DMS 273 (cell line): Measurements from ENCODE around the gene TMEM242.
"Not testable (repeated sequence)": the region's sequence is repeated elsewhere in the genome, so short reads cannot be mapped to it uniquely, and the experiment has no call there.

Source experiments
- DNase-seq: peaks from one replicate; lab custom pipeline; 2025; ENCODE audit not compliant: unreplicated experiment; lab: John Stamatoyannopoulos, UW

The TMEM242 gene

DNA sequence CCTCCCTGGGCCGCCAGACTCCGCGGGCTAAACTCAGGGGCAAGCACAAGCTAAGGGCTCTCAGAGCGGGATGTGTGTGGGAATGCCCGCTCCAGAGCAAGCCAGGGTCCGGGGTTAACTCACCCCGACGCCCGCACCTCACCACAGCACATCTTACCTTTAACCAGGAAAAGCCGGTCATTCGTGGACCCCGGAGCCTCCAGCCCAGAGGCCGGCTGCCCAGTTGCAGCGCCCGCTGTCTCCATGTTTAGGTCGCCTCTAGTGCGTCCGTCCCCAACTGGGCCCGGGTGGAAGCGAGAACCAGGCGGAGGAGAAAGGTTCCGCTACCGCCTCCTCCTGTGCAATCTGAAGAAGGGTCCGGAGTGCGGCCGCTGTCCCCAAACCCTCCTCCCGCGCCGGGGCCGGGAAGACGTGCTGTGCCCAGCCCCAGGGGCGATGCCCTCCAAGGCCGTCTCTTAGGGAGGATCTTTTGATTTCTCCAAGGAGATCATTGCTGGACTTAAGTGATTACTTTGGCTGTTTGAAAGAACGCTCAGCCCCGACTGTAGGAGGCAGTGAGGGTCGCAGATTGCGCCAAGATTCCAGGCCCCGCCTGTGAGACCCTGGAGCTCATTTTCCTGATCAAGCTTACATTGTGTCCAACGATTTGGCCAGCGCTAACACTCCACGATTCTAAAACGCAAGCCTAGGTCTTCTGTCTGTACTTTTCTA is at the start of gene TMEM242:
TMEM242 (minus strand) TSS at position 265 of the 711 bp plus-strand sequence; CDS start at position 245, 20 bp downstream.
- DNase-seq = no peak

DNA sequence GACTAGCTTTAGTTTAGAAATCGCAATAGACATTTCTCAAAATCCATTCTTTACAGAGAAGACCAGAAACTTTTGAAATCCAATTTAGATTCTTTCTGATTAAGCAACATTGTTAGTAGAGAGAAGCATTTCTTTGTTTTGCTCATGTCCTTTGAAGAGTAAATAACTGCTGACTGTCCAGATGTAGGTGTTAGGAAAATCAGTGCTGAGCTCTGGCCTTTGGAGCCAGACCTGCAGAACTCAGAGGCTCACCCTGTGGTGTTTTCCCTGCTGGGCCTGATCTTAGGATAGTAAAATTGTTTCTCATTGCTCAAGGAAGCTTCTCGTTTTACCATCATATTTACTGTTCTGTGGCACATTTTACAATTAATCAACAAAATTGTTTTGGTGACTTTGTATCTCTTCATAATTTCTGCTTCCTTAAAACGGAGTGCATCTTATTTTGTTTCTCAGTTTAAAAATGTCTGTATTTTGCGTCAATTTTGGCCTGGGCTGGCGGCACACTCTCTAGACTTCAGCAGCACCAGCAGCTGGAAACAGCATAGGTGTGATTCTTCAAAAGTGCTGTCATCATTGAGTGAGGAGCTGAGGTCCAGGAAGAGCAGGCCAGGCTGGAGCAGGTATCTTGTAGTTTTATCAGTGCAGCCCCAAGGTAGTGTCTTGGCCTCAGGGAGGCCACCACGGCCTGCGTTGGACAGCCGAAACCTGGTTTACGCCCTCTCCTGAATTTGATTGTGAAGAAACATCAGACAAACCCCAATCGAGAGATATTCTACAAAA is 49.4 kb upstream of the TMEM242 start:
- DNase-seq = no peak

GRCh38 chr6:157370755-157371154 is 47.4 kb upstream of the TMEM242 start:
- no peak for DNase-seq

- no peak for DNase-seq
Observed at GRCh38 chr6:157368359-157369049, 45.2 kb upstream of the TMEM242 start.

DNA sequence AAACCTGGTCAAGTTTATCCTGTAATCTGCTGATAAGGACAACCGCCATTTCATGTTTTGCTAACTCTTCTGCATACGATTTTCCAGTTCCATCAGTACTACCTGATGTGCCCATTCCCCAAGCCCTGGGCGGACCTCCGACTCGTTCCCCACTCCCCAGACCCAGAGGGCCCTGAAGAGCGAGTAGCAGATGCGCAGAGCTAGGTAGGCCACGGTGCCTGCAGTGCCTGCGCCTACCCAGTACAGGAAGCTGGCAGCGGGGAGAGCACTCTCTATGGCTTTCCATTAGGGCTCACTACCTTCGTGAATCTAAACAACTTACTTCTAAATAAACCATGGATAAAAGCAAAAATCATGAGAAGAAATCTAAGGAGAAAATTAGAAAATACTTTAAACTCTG is 43.3 kb upstream of the TMEM242 start:
- no peak for DNase-seq

DNA sequence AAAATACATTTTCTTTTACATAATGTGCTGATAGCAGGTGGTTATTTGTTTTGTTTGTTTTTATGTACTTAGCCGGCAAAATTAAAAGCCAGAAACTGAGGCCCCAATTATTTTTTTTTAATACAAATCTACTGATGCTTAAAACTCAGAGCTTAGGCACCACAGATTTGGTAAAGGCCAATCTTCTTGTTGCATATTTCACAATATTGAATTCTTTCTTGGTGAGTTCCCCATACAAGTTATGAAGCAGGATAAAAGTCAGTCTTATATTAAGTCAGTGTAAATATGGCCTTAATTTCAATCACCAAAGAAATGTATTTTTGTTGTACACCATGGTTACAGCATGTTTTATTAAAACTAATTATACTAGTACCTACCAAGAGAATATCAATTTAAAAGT is 41.4 kb upstream of the TMEM242 start:
- no peak for DNase-seq

GRCh38 chr6:157361886-157362285 is 38.6 kb upstream of the TMEM242 start:
- no peak for DNase-seq

- no peak for DNase-seq
Observed at GRCh38 chr6:157358287-157358686, 35.0 kb upstream of the TMEM242 start.

DNA sequence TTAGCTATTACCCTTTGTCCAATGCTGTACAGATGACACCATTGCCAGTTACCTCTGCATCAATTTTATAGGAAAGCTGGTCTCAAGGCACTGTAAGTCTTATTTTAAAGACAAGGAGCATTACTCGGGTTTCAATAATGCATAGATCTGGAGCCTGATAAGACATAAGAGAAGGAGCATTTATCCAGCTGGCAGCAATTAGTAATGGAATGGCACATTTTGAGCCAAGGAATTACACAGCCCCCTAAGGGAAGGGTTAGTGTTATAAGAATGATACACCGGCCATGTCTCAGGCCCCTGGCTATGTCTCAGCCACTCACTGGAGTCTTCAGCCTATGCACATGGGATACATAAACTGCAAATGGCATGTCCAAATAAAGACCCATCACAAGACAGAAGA is 23.1 kb upstream of the TMEM242 start:
- DNase-seq = no peak

DNA sequence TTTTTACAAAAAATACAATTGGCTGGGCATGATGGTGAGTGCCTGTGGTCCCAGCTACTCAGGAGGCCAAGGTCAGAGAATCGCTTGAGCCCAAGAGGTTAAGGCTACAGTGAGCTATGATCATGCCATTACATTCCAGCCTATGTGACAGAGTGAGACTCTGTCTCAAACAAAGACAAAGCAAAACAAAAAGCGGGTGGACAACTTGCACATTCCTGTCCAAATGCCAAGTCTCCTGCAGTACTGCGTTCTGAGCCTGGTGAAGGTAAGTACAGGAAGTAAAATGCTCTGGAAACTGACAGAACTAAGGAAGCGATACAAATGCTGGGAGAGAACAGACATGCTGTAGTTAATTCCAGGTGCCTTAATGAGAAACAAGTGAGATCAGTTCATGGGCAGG is 20.4 kb upstream of the TMEM242 start:
- no peak for DNase-seq

DNA sequence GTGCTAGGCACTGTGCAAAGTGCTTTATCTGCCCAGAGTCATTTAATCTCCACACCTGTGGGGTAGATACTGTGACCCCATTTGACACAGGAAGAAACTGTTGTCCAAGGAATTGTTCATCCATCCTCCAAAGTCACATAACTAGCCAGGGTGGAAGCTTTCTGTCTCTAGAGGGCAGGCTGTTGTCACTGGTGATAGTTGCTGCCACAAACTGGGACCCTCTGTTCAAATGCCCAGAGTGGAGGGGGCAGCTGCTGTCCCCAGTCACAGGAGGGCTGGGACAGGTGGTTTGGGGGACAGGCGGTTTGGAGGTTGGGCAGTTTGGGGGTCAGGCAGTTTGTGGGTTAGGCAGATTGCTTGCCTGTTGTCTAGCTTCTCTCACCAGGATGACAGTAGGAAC is 16.1 kb upstream of the TMEM242 start:
- DNase-seq = no peak

GRCh38 chr6:157337751-157338150 is 14.4 kb upstream of the TMEM242 start:
- no peak for DNase-seq

GRCh38 chr6:157337276-157337675 is 14.0 kb upstream of the TMEM242 start:
- DNase-seq = not testable (repeated sequence)

DNA sequence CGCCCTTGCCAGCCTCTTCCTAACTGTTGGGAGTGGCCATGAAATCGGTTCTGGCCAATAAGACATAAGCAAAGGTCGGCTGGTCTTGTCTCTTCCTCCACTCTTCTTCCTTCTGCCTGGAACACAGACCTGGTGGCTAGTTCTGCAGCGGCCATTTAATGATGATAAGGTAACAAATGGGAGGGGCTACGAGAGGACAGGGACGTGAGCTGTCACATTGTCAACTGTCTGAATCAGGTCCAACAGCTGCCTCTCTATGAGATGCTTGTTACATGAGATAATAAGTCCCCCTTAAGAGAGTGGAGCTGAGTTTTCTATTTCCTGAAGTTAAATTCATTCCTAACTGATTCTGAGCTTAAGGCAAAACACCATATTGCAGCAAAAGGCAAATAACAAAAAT is 12.5 kb upstream of the TMEM242 start:
- no peak for DNase-seq

- no peak for DNase-seq
Observed at GRCh38 chr6:157333956-157334355, 10.6 kb upstream of the TMEM242 start.

DNA sequence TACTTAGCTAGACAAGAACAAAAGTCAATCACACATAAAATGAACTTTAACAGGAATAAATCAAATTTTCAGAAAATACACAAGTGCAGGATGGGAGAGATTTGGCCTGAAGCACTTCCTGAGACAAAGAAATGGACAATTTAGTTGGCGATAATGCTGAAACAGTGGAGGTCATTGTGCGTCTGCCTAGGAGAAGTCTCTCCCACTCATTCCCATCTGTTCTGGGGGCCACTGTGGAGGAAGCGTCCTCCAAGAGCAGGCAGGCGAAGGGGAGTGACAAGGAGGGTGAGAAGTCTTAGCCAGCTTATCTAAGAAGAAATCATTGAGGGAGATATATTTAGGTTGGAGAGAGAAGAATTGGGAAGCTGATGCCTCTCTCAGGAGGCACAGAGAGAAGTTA is 10.2 kb upstream of the TMEM242 start:
- no peak for DNase-seq

- no peak for DNase-seq
Observed at GRCh38 chr6:157332813-157333212, 9.5 kb upstream of the TMEM242 start.

DNA sequence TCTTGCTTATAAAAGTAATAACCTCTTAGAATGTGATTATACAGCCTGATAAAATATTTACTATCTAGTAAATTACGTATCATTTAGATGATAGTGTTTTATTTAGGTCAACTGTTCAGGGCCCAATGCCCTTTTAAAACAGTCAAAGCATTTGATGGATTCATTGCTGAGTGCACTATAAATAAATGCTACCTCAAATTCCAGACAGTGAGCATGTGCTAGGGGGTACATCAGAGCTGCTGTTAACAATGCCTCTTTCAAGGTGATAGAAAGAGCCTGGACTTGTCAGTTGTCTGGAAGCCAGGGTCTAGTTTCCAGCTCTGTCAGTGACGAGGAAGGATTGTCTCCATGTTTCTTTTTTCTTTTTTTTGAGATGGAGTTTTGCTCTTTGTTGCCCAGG is 7.5 kb upstream of the TMEM242 start:
- no peak for DNase-seq

DNA sequence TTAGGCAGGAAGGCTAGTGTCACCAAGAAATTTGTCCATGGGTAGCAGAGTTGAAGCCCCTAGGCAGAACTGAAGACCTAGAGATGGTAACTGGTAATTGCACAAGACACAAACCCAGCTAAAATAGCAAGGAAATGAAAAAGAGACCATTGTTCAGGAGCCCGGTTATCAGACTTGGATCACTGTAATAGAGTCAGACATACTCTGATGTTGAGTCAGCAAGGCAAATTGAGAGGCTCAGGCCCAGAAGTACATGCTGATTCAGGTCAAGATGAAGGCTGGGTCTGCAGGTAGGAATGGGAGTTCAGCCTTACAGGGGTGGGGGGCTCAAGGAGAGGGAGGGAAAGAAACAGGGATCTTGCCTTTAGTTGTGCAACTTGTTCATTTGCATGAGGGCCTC is 6.5 kb upstream of the TMEM242 start:
- no peak for DNase-seq

DNA sequence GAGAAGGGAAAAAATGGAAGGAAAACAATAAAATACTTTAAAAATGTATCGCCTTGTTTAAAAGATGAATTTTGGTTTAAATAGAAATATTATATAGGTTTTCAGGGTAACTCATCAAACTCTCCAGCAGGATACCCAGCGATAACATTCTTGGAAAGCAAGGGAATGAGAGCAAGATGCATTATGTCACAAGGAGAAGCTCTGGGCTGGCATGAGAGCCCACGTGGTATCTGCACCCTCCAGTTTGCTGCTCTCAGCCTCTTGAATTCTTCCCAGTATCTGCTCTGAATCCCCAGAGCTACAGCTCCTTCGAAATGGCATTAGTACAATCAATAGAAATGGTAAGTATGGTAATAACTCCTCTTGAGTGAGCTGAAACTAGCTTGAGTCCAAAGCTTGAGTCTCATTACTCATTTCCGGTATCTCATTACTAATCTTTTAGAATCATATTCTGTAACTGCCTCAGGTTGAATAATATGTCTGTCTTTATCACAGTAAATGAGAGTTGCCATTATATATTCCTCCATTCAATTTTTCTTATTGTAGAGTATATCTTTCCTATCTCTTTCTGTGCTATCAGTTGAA is 4.9 kb upstream of the TMEM242 start:
- no peak for DNase-seq

DNA sequence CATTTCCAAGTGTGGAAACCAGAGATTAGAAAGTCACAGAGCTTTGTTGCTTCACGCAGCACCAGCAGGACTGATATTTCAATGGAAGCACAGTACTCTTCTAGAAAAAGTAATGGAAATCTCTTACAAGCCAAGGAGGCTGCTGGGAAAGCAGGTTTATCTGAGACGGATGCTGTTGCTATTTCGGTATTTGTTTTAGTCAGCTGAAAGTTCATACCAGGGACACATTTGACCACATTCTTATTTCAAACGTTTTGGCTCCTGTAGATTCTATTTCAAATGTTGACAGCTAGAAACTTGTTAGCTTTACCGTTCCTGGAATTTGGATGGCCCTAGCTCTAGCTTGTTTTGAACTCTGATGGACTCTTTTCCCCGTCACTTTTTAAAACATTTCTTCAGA is 3.7 kb upstream of the TMEM242 start:
- DNase-seq = no peak
